BJ (cell line): ENCODE measurements around the gene CHMP2A. TPM values are rescaled to one million over a fixed set of nuclear protein-coding genes. Genes with fewer than 3 reads are reported as not detected.

ENCODE experiments used
- CTCF ChIA-PET: fragments of 350-600 bp; formaldehyde crosslinking; extraction: SDS; loops from one replicate; lab custom pipeline; 2021; ENCODE audit warnings: antibody characterized with exemption, inconsistent platforms; lab: Yijun Ruan, JAX
- POLR2A ChIA-PET: fragments of 300-600 bp; sonication (Branson Sonifier 250); formaldehyde crosslinking; extraction: SDS; loops from one replicate; lab custom pipeline; 2021; ENCODE audit warnings: antibody characterized with exemption; lab: Charles Lee
- DNase-seq: peaks from one replicate; pipeline ENCODE4 v3.0.0-alpha.2; 2011; ENCODE audit warnings: low read depth
- H3K27me3 ChIP-seq: 2 replicates; pipeline ENCODE4 v1.6.0; 2011; ENCODE audit warnings: low read length; ENCODE audit not compliant: control insufficient read depth, insufficient read depth
- H3K36me3 ChIP-seq: 2 replicates; pipeline ENCODE4 v1.5.1; 2011; ENCODE audit warnings: low read length; ENCODE audit not compliant: control insufficient read depth, insufficient read depth
- H3K4me3 ChIP-seq: 2 replicates; pipeline ENCODE4 v1.5.1; 2011; ENCODE audit warnings: low read depth, mild to moderate bottlenecking, control low read depth, low read length
- CTCF ChIP-seq: IDR thresholded peaks from 2 replicates; pipeline ENCODE4 v1.5.1; 2011; ENCODE audit warnings: low read depth, mild to moderate bottlenecking, control low read depth, inconsistent platforms, low read length, moderate library complexity; ENCODE audit not compliant: insufficient read depth
- polyA plus RNA-seq: library from polyadenylated mRNA; depleted of rRNA; stranded (reverse); fragments of >200 nt; gene quantifications from 2 replicates; pipeline ENCODE4 v1.2.3, GENCODE V29; 2011

CHMP2A gene
- polyA plus RNA-seq, 1 experiment = 174 TPM

GRCh38 chr19:58515259-58515658, 39.6 kb downstream of the CHMP2A start:
- H3K36me3 ChIP-seq = peaks cover 9% of the 10 kb centered on the region
- no peaks in the 10 kb centered on the region for H3K27me3 ChIP-seq
- no peak overlapping the region for H3K4me3 ChIP-seq
- CTCF ChIA-PET = interaction anchor here (2.3 kb wide), 1 partner anchor 66 kb away, joined by 11 read pairs; no protein-coding TSS in a partner anchor
- no peak for DNase-seq
- POLR2A ChIA-PET = no interaction called here
- TF ChIP-seq CTCF = no peak

GRCh38 chr19:58514564-58515022, 40.3 kb downstream of the CHMP2A start:
- peak overlapping the region; percentile 39 for H3K4me3 ChIP-seq
- POLR2A ChIA-PET = no interaction called here

GRCh38 chr19:58513694-58514563, 41.0 kb downstream of the CHMP2A start:
- ChIA-PET CTCF (interaction anchor here (0.6 to 2.3 kb wide), 7 partner anchors 10 to 71 kb away, joined by 3 to 11 read pairs (median 4); partner anchors contain the start of gene TRIM28), POLR2A (no interaction called here)
- TF ChIP-seq CTCF = peak; percentile 46
- DNase-seq = peak; percentile 26
- no peaks in the 10 kb centered on the region for H3K27me3 ChIP-seq
- peaks cover 9% of the 10 kb centered on the region for H3K36me3 ChIP-seq
- H3K4me3 ChIP-seq = peak overlapping the region; percentile 39

More at GRCh38 chr19:58514564-58515022, 40.3 kb downstream of the CHMP2A start:
- DNase-seq = no peak
- CTCF ChIA-PET = interaction anchor here (0.6 to 2.3 kb wide), 6 partner anchors 10 to 70 kb away, joined by 3 to 11 read pairs (median 4); partner anchors contain the start of gene TRIM28
- peaks cover 9% of the 10 kb centered on the region for H3K36me3 ChIP-seq
- TF ChIP-seq CTCF = no peak
- no peaks in the 10 kb centered on the region for H3K27me3 ChIP-seq

- TF ChIP-seq CTCF = no peak
- CTCF ChIA-PET = interaction anchor here (1.0 to 2.3 kb wide), 6 partner anchors 9 to 71 kb away, joined by 3 to 11 read pairs (median 4); partner anchors contain the start of gene TRIM28
- DNase-seq = no peak
- Histone ChIP-seq H3K4me3 (no peak overlapping the region), H3K27me3 (no peaks in the 10 kb centered on the region), H3K36me3 (peaks cover 9% of the 10 kb centered on the region)
- POLR2A ChIA-PET = no interaction called here
Observed at GRCh38 chr19:58513213-58513693, 41.7 kb downstream of the CHMP2A start.
